HUES6 (cell line): Measurements from ENCODE around the gene IFITM2.
"Not testable (repeated sequence)": the region's sequence is repeated elsewhere in the genome, so short reads cannot be mapped to it uniquely, and the experiment has no call there.

Source experiments
- H3K27ac ChIP-seq: 2 replicates; pipeline ENCODE4 v1.7.0; 2013; ENCODE audit warnings: low read depth, mild to moderate bottlenecking, low read length, inconsistent platforms
- H3K27me3 ChIP-seq: 2 replicates; pipeline ENCODE4 v1.6.1; 2013; ENCODE audit warnings: low read length; ENCODE audit not compliant: control insufficient read depth, insufficient read depth
- H3K36me3 ChIP-seq: 2 replicates; pipeline ENCODE4 v1.6.1; 2013; ENCODE audit warnings: low read length; ENCODE audit not compliant: control insufficient read depth, insufficient read depth
- H3K4me1 ChIP-seq: 2 replicates; pipeline ENCODE4 v1.6.1; 2013; ENCODE audit warnings: low read length; ENCODE audit not compliant: control insufficient read depth, insufficient read depth
- H3K4me3 ChIP-seq: 2 replicates; pipeline ENCODE4 v1.5.1; 2013; ENCODE audit warnings: low read depth, low read length
- H3K9ac ChIP-seq: one replicate; pipeline ENCODE4 v1.6.1; 2013; ENCODE audit warnings: mild to moderate bottlenecking, low read length
- H3K9me3 ChIP-seq: 2 replicates; pipeline ENCODE4 v1.6.1; 2013; ENCODE audit warnings: low read depth, low read length; ENCODE audit not compliant: control insufficient read depth, insufficient read depth

Gene IFITM2

DNA sequence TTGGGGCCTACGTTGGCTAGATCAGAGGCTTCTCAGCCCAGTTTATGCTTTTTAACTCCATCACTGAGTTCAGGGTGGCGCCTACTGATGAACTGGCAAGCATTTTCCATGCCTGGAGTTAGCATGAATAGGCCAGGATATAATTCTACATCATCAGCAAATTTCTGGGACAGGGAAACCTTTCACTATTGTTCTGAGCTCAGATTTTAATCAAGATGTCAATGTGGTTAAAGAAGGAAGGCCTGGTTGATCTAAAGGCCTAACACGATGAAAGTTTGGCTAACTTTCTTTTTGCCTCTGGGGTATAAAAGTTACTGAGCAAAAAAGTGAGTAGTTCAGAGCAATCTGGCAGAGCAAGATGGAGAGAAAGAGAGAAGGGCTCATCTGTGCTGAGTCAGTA, 34.7 kb downstream of the IFITM2 start:
- peaks cover 4% of the 10 kb centered on the region; the same call in 1 of the 2 replicates for H3K9me3 ChIP-seq
- H3K27me3 ChIP-seq = no peaks in the 10 kb centered on the region
- no peak overlapping the region for H3K9ac ChIP-seq
- H3K4me1 ChIP-seq = peaks cover 27% of the 10 kb centered on the region
- peak overlapping the region; percentile 91; the same call in 1 of the 2 replicates for H3K27ac ChIP-seq
- no peak overlapping the region for H3K4me3 ChIP-seq
- no peaks in the 10 kb centered on the region for H3K36me3 ChIP-seq

DNA sequence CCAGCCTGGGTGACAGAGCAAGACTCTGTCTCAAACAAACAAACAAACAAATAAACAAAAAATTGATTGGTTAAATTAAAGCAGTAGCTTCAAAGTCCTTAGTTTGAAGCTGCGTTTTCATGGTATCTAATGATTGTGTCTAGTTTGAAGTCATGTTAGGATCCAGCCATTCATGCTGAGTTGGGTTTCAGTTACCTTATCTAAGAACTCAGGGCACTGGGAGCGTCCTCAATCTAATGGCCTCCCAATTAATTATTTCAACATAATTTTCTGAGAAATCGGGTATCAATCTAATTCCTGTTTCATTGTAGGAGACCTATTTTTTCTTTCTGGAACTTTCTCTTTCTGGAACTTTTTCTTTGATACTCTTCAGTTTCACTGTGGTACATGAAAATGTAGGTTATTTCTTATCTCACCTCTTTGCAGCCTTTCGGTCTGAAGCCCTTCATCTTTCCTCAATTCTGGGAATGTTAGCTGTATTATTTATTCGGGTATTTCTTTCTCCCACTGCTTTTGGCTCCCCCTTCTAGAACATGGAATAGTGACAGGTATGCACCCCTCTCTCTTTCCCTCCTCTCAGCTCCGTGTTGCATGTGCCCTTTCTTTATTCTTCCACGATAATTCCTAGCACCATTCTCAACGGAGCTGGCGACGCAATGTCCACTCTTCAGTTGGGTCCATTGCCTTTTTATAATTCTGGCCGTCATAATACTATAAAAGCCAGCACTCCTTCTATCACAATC, 37.4 kb downstream of the IFITM2 start:
- H3K4me3 ChIP-seq = no peak overlapping the region
- no peaks in the 10 kb centered on the region for H3K36me3 ChIP-seq
- H3K27me3 ChIP-seq = no peaks in the 10 kb centered on the region
- peaks cover 4% of the 10 kb centered on the region; the same call in 1 of the 2 replicates for H3K9me3 ChIP-seq
- no peak overlapping the region for H3K27ac ChIP-seq
- peaks cover 25% of the 10 kb centered on the region for H3K4me1 ChIP-seq
- H3K9ac ChIP-seq = no peak overlapping the region

- Histone ChIP-seq H3K4me3 (no peak overlapping the region), H3K27me3 (no peaks in the 10 kb centered on the region)
Observed at GRCh38 chr11:346529-346928, 38.9 kb downstream of the IFITM2 start.

DNA sequence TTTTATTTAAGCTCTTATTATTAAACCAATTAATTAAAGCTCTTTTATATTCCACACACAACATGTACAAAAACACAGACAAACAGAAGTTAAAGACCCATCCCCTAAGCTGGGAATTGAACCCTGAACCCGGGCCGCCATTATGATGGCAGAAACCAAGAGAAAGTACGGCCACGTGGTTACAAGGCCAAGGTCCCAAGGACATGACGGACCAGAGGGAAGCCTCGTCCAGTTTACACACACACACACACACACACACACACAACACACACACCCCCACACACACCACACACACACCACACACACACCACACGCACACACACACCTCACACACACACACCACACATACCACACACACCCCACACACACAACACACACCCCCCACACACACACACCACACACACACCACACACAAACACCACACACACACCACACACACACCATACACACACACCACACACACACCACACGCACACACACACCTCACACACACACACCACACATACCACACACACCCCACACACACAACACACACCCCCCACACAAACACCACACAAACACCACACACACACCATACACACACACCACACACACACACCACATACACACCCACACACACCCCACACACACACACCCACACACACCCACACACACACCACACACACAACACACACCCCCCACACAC, 41.8 kb downstream of the IFITM2 start:
- H3K27me3 ChIP-seq, H3K36me3 ChIP-seq, H3K4me3 ChIP-seq, H3K27ac ChIP-seq, H3K9me3 ChIP-seq: not testable (repeated sequence)
- H3K9ac ChIP-seq = peak overlapping the region; percentile 6
- peaks cover 23% of the 10 kb centered on the region for H3K4me1 ChIP-seq

More at GRCh38 chr11:346529-346928, 38.9 kb downstream of the IFITM2 start:
- H3K36me3 ChIP-seq = no peaks in the 10 kb centered on the region
- H3K9ac ChIP-seq = no peak overlapping the region
- peaks cover 27% of the 10 kb centered on the region for H3K4me1 ChIP-seq
- peaks cover 4% of the 10 kb centered on the region; the same call in 1 of the 2 replicates for H3K9me3 ChIP-seq
- no peak overlapping the region for H3K27ac ChIP-seq

DNA sequence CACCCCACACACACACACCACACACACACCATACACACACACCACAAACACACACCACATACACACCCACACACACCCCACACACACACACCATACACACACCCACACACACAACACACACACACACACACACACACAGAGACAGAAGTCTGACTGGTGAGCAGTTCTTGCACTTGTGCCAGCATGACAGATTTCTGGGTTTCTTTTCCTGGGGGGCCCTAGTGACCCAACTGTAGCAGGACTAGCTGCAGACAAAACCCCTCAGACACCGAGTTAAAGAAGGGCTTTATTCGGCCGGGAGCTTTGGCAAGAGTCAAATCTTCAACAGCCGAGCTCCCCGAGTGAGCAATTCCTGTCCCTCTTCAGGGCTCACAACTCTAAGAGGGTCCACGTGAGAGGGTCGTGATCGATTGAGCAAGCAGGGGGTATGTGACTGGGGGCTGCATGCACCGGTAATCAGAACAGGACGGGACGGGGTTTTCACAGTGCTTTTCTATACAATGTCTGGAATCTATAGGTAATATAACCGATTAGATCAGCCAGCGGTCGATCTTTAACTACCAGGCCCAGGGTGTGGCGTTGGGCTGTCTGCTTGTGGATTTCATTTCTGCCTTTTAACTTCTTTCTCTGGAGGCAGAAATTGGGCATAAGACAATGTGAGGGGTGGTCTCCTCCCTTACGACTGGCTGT, 42.6 kb downstream of the IFITM2 start:
- H3K36me3 ChIP-seq = not testable (repeated sequence)
- peaks cover 25% of the 10 kb centered on the region for H3K4me1 ChIP-seq

DNA sequence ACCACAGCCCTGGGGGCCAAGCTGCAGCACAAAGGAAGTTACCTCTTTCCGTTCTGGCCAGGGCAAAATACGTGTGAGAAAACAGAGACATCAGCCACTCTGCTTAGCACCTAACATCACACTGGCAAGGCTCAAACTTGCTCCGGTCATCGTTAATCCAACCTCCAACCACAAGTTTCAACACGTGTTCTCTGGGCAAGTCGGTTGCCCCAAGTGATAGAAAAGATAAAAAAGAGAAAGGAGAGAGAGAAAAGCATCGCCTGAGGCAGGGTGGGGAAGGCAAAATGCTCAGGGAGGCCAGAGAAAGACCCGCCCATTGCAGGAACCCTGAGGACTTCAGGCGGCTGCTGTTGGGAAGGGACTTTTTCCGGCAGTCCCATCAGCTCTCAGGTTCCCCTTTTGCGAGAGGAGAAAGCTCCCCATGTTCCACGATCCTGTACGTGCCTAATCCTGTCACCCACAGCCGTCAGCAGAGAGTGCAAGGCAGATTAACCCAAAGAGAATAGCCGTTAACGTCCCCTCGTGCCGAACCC, 43.2 kb downstream of the IFITM2 start:
- Histone ChIP-seq H3K9ac (peak overlapping the region; percentile 64), H3K9me3 (no peaks in the 10 kb centered on the region), H3K27ac (no peak overlapping the region), H3K27me3 (no peaks in the 10 kb centered on the region), H3K36me3 (no peaks in the 10 kb centered on the region), H3K4me1 (peaks cover 31% of the 10 kb centered on the region), H3K4me3 (no peak overlapping the region)

More for the DNA sequence above, 42.6 kb downstream of the IFITM2 start:
- not testable (repeated sequence) for H3K27ac ChIP-seq, H3K4me3 ChIP-seq, H3K9me3 ChIP-seq, H3K27me3 ChIP-seq
- H3K9ac ChIP-seq = peak overlapping the region; percentile 64

DNA sequence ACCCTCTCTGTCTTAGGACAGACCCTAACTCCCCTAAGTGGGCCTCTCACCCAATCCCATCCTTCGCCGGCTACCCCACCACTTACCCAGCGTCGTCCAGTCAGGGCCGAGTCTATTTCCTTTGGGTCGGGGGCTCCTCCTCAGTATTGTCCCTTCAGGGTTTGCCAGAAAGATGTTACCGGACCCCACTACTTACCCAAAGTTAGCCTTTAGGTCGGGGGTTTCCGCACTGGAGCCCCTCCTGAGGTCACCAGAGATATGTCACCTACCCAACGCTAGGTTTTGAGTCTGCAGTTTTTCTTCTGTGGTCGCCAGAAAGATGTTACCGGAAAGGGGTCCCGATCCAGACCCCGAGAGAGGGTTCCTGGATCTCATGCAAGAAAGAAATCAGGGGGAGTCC, 43.8 kb downstream of the IFITM2 start:
- H3K9ac ChIP-seq = no peak overlapping the region
- no peaks in the 10 kb centered on the region for H3K27me3 ChIP-seq
- no peak overlapping the region for H3K27ac ChIP-seq
- H3K9me3 ChIP-seq = peaks cover 1% of the 10 kb centered on the region; the same call in 1 of the 2 replicates
- H3K4me3 ChIP-seq = no peak overlapping the region
- H3K36me3 ChIP-seq = no peaks in the 10 kb centered on the region
- H3K4me1 ChIP-seq = peaks cover 31% of the 10 kb centered on the region

GRCh38 chr11:352456-353031, 44.9 kb downstream of the IFITM2 start:
- Histone ChIP-seq H3K9ac (no peak overlapping the region), H3K36me3 (no peaks in the 10 kb centered on the region), H3K9me3 (peaks cover 11% of the 10 kb centered on the region; the same call in 1 of the 2 replicates), H3K27ac (no peak overlapping the region), H3K27me3 (no peaks in the 10 kb centered on the region), H3K4me1 (peaks cover 31% of the 10 kb centered on the region), H3K4me3 (no peak overlapping the region)

DNA sequence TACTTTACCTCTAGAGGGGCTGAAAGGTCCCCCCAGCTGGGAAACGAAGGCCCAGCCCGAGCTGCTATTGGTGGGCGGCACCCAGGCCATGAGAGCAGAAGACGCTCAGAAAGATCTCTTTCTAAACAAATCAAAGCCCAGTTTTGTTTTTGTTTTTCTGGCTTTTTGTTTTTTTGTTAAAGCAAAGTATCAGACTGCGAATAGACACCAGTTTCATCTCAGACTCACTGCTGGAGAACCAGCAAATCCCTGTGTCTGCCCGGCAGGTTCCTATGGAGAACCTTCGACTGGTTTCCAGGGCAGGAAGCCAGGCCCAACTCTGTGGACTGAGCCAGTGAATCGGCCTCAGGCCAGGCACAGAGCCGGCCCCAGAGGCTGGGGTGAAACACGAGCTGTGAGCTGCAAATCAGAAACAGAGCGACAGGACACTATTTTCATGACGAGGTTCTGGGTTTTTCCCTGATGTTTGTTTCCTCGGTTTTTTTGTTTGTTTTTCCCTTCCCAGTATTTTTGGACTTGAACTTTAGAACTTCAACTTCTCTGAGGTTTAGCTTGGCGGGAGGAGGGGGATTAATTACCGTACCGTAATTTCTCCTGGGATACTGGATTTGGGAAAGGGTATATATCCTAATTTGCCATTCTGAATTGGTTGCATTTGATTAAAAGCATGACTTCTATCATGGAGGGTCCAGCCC, 45.7 kb downstream of the IFITM2 start:
- Histone ChIP-seq H3K36me3 (no peaks in the 10 kb centered on the region), H3K27me3 (no peaks in the 10 kb centered on the region), H3K9ac (no peak overlapping the region), H3K4me3 (no peak overlapping the region), H3K9me3 (peaks cover 11% of the 10 kb centered on the region; the same call in 1 of the 2 replicates), H3K4me1 (peaks cover 31% of the 10 kb centered on the region), H3K27ac (no peak overlapping the region; the same call in 1 of the 2 replicates)
